Measurements from ENCODE around the gene PAFAH1B2.
A peak's percentile ranks its signal among the peaks of the same experiment; 100 is the strongest.
"Not testable (repeated sequence)": the region's sequence is repeated elsewhere in the genome, so short reads cannot be mapped to it uniquely, and the experiment has no call there.

PAFAH1B2 gene

DNA sequence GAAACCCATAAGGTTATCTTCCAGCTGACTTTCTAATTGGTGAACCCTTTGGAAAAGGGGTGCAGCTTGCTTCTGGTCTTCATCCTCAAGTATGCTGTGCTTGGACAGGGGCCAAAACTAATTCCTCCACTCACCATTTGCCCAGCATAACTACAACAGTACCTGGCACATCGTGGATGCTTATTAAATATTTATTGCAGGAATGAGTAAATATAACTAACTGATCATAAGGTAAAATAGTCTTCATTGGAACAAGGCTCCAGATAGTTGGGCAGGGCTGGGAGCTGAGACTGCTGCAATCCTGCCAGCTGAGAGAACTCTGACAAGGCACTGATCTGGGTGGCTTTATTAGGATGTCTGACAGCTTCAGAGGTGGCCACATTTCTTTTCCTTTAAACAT, 32.1 kb downstream of the PAFAH1B2 start:
- no peak for DNase-seq

DNA sequence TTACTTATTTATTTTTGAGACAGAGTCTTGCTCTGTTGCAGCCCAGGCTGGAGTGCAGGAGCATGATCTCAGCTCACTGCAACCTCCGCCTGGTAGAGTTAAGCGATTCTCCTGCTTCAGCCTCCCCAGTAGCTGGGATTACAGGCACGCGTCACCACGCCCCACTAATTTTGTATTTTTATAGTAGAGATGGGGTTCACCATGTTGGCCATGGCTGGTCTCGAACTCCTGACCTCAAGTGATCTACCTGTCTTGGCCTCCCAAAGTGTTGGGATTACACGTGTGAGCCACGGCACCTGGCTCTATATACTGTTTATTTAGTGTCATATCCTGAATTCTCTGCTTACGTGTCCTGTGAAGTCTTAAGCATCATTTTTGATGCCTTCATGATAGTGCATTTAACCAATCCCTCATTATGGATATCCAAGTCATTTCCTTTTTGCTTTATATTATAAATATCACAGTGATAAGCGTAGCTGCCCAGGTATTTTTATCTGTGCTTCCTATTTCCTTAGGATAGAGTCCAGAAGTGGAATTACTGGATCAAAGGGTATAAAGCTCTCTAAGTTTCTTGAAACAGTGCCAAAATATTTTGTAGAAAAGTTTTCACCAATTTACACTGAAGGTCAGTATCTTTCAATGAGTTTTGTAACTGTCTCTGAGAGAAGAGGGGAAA, 33.6 kb downstream of the PAFAH1B2 start:
- no peak for DNase-seq

DNA sequence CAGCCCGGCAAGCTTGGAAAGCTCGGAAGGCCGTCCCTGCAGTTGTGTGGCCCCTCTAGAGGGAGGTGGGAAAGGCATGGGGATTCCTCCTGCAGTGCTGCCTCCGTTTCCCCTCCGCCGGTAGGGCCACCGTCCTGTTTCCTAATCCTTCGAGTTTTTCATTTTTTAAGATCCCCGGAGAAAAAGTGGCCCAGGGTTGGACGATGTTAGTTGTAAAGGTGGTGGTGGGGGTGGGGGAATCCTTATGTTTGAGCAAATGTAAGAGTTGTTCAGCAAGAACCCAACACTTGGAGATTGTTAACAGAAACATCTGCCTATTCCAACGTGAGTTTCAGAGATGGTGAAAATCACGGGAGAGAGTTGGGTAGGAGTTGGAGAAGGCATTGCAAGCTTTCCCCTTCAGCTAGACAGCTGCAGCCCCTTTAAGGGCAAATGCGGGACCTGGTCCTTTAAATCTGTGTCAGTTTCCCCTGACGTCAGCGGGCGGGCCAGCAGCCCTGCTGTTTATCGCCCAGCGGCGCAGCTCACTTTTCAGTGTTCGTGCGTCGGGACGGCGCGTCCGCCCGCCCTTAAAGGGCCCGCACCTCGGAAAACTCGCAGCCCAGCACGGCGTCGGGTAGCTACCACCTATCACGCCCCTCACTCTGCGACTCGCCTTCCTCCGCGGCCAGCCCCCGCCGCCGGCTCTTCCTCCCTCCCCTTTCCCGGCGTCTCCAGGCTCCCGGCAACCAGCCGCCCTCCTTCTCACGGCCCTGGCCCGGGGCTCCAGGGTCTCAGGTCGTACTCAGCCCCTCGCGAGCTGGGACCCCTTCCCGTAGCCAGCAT, 34.3 kb downstream of the PAFAH1B2 start, which contains the start of gene SIDT2:
Gene SIDT2 (plus strand): TSS at position 534 of the 825 bp plus-strand sequence. CDS start 521 bp downstream, outside the sequence.
- DNase-seq: peak; percentile 92

DNA sequence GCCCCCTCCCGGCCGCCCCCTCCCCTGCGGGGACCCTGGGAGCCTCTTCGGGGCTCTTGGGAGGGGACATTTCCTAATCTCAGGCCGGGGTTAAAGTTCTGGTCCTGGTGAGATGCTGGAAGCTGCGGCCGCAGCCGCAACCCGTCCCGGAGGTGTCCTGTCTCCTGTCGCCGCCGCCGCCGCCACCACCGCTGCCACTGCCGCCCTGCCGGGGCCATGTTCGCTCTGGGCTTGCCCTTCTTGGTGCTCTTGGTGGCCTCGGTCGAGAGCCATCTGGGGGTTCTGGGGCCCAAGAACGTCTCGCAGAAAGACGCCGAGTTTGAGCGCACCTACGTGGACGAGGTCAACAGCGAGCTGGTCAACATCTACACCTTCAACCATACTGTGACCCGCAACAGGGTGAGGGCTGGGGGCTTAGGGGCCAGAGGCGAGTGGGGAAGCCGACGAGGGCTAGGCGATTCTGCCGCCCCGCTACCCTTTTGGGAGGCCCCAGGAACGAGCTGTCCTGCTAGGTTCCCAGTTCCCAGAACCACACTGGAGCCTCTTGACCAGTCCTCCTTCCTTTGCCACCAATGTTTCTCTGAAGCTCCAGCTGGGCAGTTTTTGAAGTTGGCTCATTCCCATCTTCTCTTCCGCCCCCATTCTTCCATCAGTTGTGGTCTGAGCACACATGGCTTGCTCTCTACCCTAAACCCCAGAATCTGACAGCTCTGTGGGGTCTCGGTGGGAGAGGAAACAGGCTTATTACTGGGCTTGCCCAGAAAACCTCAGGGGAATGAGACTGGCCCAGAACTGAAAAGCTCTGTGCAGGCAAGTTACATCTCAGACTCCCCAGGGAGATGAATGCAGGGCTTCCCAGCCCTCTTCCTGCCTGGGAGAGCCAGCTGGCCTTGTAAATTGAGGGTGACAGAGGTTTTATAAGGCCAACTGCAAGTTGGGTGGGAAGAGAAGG, 35.2 kb downstream of the PAFAH1B2 start:
- DNase-seq: peak; percentile 78

DNA sequence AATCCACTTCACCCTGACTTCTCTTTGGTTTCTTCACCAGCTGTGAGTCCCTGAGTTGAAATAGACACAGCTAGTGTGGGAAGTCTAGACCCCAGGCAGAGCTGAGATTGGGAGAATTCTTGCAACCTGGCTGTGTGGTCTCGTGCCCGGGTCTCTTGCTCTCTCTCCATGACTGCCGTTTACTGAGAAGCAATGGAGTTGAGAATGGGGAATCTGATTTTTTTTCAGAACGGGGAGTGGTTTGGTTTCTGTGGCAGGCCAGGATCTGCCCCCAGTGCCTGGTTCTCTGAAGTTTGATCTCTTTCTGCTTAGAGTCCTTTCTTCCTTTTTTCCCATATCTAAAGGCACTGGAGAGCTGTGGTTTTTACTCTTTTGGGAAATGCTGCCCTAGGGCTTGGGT, 35.9 kb downstream of the PAFAH1B2 start:
- DNase-seq: peak; percentile 48

DNA sequence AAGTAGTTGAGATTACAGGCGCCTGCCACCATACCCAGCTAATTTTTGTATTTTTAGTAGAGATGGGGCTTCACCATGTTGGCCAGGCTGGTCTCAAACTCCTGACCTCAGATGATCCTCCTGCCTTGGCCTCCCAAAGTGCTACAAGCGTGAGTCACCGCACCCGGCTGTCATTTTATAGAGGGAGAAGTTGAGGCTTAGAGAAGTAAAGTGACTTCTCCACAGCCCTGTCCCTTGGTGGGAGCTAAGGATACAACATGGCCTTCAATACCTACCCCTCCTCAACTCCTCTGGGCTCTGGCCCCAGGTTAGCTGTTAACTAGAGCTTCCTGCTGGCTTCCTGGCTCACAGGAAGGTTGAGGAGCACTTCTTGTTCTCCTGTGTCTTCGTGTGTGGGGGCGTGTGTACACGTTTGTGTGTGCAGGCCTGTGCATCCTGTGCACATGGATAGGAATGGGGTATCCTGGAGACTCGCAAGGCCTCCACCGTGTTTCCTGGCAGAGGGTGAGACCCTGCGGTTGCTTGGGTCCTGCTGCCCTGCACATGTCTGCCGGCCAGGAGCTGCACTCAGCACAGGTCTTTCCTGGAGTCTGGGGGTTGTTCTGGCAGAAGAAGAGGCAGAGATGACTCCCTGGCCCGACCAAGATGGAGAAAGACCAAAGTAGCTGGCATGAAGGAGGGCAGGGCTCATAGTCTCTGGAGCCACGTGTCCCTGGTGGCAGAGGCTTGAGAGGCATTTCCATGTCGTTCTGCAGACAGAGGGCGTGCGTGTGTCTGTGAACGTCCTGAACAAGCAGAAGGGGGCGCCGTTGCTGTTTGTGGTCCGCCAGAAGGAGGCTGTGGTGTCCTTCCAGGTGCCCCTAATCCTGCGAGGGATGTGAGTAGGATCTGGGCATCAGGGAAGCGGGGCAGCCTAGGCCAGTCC, 36.8 kb downstream of the PAFAH1B2 start:
- DNase-seq: peak; percentile 80

DNA sequence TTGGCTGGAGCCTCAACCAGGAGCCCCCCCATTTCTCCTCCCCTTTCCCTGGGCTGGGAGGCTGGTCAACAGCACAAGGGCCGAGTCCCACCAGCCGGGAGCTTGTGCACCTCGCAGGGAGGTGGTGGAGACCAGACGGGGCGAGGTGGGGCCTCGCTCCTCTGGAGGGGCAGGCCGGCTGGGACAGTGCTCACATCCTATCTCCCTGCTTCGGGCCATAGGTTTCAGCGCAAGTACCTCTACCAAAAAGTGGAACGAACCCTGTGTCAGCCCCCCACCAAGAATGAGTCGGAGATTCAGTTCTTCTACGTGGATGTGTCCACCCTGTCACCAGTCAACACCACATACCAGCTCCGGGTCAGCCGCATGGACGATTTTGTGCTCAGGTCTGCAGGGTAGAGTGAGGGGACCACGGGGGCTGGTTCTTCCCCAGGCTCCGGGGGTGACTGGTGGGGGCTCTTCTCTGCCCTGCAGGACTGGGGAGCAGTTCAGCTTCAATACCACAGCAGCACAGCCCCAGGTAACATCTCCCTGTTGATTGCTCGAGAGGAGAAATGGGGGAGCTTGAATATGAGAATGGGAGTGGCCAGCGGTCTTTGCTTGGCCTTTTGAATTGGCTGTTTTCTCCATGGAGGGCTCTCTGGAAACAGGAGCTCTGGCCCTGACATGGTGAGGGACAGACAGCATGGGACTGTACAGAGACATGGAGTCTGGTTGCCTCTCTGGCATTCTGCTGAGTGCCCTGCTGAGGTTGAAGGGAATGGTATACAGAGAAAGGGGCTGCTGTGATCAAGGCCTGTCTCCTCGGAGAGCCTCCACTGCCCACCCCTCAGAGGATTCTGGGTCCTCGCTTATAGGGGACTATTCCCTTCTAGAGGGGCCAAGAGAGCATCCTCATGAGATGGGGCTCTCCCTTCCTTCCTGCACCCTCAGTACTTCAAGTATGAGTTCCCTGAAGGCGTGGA, 37.8 kb downstream of the PAFAH1B2 start:
- peak; percentile 46 for DNase-seq

DNA sequence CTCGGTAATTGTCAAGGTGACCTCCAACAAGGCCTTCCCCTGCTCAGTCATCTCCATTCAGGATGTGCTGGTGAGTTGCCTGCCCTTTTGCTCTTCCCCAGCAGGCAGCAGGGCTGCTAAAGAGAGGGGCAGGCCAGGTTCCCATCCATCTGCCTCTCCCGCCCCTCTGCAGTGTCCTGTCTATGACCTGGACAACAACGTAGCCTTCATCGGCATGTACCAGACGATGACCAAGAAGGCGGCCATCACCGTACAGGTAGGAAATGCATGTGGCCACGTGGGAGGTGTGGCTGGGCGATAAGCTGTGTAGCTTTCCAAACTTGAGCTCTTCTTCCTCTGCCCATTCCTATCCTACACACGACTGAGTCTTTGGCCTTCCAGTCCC, 38.5 kb downstream of the PAFAH1B2 start:
- peak; percentile 39 for DNase-seq

DNA sequence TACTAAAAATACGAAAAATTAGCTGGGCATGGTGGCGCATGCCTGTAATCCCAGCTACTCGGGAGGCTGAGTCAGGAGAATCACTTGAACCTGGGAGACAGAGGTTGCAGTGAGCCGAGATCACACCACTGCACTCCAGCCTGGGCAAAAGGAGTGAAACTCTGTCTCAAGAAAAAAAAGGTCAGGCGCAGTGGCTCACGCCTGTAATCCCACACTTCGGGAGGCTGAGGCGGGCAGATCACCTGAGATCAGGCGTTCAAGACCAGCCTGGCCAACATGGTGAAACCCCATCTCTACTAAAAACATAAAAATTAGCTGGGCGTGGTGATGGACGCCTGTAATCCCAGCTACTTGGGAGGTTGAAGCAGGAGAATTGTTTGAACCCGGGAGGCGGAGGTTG, 39.1 kb downstream of the PAFAH1B2 start:
- DNase-seq: not testable (repeated sequence)

DNA sequence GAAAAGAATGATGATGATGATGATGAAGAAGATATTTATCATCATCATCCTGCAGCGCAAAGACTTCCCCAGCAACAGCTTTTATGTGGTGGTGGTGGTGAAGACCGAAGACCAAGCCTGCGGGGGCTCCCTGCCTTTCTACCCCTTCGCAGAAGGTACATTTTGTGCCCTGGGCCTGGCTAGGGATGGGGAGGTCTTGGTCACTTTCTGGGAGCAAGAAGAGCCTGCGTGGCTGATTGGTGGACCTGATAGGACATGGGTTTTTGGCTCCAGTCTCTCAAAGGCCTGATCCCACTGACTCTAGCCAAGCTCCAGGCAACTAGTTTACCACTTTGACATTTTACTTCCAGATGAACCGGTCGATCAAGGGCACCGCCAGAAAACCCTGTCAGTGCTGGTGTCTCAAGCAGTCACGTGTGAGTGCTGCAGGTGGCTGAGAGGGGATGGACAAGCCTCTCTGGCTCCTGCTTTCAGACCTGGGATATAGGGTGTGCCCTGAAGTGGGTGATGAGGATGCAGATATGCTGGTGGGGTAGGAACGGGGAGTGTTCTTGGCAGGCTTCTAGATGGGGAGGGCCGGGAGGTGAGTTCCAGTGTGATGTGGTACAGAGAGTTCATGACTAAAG, 39.8 kb downstream of the PAFAH1B2 start:
- peak; percentile 43 for DNase-seq

DNA sequence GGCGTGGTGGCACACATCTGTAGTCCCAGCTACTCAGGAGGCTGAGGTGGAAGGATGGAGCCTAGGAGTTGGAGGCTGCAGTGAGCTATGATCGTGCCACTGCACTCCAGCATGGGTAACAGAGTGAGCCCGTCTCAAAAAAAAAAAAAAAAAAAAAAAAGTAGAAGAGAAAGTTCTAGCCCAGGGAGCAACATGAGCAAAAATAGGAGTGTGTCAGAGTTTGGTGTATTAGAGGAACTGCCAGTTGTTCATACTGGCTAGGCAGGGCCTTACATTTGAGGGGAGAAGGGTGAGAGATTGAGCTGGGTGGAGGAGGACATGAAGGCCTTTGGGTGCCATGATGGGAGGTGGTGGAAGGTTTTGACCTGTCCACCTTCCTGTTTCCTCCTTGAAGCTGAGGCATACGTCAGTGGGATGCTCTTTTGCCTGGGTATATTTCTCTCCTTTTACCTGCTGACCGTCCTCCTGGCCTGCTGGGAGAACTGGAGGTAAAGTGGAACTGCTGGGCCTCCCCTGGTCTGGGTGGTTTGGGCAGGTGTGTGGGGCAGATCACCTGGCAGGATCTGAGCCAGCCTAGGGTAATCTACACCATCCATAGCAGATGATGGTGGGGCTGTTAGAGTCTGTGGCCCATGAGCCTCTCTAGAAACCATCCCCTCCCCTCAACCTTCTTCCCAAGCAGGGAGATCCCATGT, 41.8 kb downstream of the PAFAH1B2 start:
- DNase-seq: peak; percentile 35

DNA sequence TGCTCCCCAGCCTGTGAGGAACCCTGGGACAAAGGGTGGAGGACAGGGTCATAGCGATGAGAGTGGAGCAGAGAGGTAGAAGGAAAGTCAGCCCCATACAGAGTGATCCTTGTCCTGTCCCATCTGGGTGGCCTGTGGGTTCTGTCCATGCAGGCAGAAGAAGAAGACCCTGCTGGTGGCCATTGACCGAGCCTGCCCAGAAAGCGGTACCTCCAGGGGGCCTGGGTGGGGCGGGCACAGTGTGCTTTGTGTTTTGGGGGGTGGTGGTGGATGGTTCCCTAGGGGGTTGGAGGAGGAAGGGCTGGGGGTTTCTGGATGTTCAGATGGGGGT, 42.3 kb downstream of the PAFAH1B2 start:
- no peak for DNase-seq

DNA sequence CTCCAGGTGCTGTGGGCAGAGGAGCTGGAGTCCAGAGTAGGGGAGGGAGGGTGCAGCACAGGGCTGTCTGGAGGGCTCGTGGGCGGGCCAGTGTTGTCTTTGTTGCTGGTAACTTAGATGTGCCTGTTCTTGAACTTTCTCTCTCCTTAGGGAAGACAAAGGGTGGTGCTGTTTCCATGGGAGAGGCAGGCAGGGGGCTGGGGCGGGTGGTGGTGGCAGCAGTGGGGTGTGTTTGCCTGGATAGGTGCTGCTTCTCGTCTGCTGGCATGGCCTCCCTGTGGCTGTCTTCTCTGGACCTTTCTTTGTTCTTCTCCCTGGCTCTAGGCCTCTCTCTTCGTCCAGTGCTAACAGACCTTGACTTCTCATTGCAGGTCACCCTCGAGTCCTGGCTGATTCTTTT, 42.9 kb downstream of the PAFAH1B2 start:
- peak; percentile 20 for DNase-seq

DNA sequence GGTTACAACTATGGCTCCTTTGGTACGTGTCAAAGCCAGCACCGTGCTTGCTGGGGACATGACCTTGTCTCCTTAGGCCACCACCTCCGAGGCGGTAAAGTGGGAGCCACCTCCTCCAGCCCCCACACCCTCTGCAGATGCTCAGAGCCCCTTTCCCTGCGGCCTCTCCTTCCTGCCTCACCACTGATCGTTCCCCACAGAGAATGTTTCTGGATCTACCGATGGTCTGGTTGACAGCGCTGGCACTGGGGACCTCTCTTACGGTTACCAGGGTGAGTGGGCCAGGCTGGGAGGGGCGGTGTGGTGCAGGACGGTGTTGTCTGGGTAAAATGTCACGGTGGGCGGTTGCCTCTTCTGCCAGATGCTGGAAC, 43.3 kb downstream of the PAFAH1B2 start:
- peak; percentile 41 for DNase-seq

DNA sequence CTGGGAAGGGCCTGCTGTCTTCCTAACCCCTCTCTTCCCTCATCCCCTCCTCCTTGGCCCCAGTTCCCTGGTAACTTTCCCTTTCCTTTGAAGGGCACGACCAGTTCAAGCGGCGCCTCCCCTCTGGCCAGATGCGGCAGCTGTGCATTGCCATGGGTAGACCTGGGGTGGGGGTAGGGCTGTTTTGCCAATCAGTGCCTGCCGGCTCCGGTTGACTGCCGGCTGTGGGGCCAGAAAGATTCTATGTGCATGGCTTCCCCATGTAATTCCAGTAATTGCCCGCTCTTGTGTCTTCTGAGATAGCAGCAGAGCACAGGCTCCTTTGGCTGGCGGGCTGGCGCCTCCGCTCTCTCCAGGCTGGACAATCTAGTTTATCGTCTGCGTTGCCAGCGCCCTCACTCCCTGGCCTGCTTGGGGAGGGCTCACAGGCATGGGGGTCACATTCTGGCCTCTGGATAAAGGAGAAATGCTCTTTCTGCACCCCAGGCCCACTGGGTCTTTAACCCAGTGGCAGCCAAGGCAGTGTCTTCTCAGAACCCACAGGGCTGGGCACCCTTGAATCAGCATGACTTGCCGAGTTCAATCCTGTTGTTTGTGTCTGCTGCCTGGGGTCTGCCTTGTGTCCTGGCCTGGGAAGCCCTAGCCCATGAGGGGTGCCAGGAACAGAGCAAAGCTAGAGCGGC, 43.9 kb downstream of the PAFAH1B2 start:
- DNase-seq: peak; percentile 50

DNA sequence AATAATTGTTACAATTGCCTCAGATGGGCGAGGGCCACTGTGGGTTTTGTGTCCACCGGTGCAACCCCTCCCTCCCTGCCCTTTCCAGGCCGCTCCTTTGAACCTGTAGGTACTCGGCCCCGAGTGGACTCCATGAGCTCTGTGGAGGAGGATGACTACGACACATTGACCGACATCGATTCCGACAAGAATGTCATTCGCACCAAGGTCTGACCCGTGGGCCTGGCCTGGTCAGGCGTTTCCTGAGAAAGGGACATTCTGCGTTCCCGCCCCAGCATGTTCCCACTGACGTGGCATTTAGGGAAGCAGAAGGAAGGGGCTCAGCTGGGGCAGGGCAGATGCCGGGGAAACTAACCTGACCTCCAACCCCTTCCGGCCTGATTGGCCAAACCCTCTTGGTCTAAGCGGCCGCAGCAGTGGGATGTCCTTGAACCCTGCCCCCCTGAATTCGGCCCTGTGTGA, 44.6 kb downstream of the PAFAH1B2 start:
- DNase-seq: no peak

DNA sequence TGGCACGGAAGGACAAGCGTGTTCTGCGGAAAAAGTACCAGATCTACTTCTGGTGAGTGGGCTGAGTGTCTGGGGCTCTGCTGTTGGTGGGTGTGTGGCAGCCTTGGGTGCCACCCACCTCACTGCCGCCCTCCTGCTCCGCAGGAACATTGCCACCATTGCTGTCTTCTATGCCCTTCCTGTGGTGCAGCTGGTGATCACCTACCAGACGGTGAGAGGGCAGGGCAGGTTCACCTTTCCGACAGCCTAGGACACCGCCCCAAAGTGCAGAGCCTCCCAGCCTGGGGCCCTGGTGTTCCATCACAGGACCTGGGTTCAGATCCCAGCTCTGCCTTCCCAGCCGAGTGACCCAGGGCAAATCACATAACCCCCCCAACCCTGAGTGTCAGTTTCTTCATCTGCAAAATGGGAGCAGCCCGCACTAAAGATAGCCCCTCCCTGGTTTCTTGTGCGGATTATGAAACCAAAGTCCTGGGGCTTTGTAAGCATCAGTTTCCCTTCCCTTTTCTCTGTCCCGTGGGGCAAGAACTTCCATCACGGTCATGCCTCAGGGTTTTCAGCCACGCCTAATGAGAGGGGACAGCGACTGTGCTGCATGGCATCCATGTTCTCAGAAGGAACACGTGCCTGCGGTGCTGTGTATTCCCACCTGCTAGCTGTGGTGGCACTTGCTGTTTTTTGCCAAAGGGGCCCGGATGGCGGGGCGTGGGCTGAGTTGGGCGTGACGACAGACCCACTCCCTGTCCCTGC, 45.3 kb downstream of the PAFAH1B2 start:
- DNase-seq: peak; percentile 42

DNA sequence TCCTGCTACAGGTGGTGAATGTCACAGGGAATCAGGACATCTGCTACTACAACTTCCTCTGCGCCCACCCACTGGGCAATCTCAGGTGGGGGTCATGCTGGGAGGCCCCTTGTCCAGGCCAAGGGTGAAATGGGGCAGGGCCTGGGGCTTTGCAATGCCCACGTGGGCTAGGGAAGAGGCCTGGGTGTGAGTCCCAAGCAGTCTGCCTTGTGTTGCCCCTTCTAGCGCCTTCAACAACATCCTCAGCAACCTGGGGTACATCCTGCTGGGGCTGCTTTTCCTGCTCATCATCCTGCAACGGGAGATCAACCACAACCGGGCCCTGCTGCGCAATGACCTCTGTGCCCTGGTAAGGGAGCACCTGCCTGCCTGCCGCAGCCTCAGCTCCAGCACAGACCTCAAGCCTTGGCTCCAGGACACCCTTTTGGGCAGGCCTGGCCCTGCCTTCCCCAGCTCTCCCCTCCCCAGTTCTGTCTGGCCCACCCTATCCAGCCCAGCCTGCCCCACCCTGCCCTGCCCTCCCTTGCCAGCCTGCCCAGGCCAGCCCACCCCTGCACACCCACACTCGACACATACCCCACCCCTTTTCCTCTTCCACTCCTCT, 46.0 kb downstream of the PAFAH1B2 start:
- DNase-seq: no peak

All from activated CD8-positive, alpha-beta memory T cell treated with anti-CD3 and anti-CD28 coated beads, Interleukin-2, amount 50 U/mL, for 48 hours (primary cell).